H1 (cell line): ENCODE measurements around the gene PXT1. TPM values are rescaled to one million over a fixed set of nuclear protein-coding genes. Genes with fewer than 3 reads are reported as not detected.
A peak's percentile ranks its signal among the peaks of the same experiment; 100 is the strongest.
"Not testable (repeated sequence)": the region's sequence is repeated elsewhere in the genome, so short reads cannot be mapped to it uniquely, and the experiment has no call there.

Experiments used
- CTCF ChIA-PET: fragments of 300-600 bp; sonication (Branson Sonifier 250); formaldehyde crosslinking; loops from one replicate; lab custom pipeline; 2021; ENCODE audit not compliant: partially characterized antibody; lab: Charles Lee
- POLR2A ChIA-PET: fragments of 300-600 bp; sonication (Branson Sonifier 250); formaldehyde crosslinking; loops from one replicate; lab custom pipeline; 2021; ENCODE audit warnings: inconsistent platforms; ENCODE audit not compliant: partially characterized antibody; lab: Charles Lee
- DNase-seq, 2 experiments: peaks; one replicate each; pipeline versions ENCODE4 v3.0.0 to v3.0.0-alpha.2; 2010 to 2022; ENCODE audit warnings: low spot score in 2 of 2, low read depth in 1 of 2, mixed read lengths in 1 of 2
- FAIRE-seq: peaks from 2 replicates; lab custom pipeline; 2011; peaks lifted over from hg19 to GRCh38; lab: Jason Lieb, UNC
- H2AFZ ChIP-seq: 2 replicates; pipeline ENCODE4 v1.8.1; 2012; ENCODE audit warnings: low read length, inconsistent platforms
- H2AK5ac ChIP-seq: 2 replicates; pipeline ENCODE4 v1.6.1; 2013; ENCODE audit warnings: low read depth, low read length
- H2BK120ac ChIP-seq: replicated peaks from 2 replicates; pipeline ENCODE3; 2013; ENCODE audit warnings: low read depth, low read length, inconsistent platforms
- H2BK12ac ChIP-seq: 2 replicates; pipeline ENCODE4 v1.6.1; 2013; ENCODE audit warnings: low read depth, low read length
- H2BK15ac ChIP-seq: 2 replicates; pipeline ENCODE4 v1.6.1; 2013; ENCODE audit warnings: low read length
- H2BK20ac ChIP-seq: 2 replicates; pipeline ENCODE4 v1.6.1; 2013; ENCODE audit warnings: low read length
- H2BK5ac ChIP-seq: 2 replicates; pipeline ENCODE4 v1.6.1; 2013; ENCODE audit warnings: low read depth, low read length
- H3K14ac ChIP-seq: 2 replicates; pipeline ENCODE4 v1.6.1; 2013; ENCODE audit warnings: inconsistent platforms; ENCODE audit not compliant: insufficient read length
- H3K18ac ChIP-seq: 2 replicates; pipeline ENCODE4 v1.6.1; 2013; ENCODE audit warnings: low read length; ENCODE audit errors: extremely low read depth
- H3K23ac ChIP-seq: 2 replicates; pipeline ENCODE4 v1.6.1; 2013; ENCODE audit warnings: inconsistent platforms; ENCODE audit not compliant: insufficient read length
- H3K23me2 ChIP-seq: 2 replicates; pipeline ENCODE4 v1.6.1; 2013; ENCODE audit warnings: low read depth, low read length
- H3K27ac ChIP-seq: 2 replicates; pipeline ENCODE4 v1.6.1; 2011; ENCODE audit warnings: low read depth, low read length, inconsistent platforms
- H3K27me3 ChIP-seq, 4 experiments: replicated peaks in 1 of 4; 1 replicate in 1 of 4; 2 replicates in 3 of 4; pipeline versions ENCODE4 v1.6.1 to v1.8.1; 2011 to 2013; ENCODE audit warnings: low read length in 3 of 4, mild to moderate bottlenecking in 3 of 4, inconsistent platforms in 2 of 4, mixed read lengths in 2 of 4, moderate library complexity in 1 of 4; ENCODE audit not compliant: control insufficient read depth in 3 of 4, insufficient read depth in 3 of 4; ENCODE audit errors: extremely low read depth in 1 of 4
- H3K36me3 ChIP-seq, 4 experiments: 2 replicates each; pipeline versions ENCODE4 v1.6.1 to v1.8.1; 2011 to 2013; ENCODE audit warnings: mild to moderate bottlenecking in 4 of 4, low read length in 3 of 4, moderate library complexity in 2 of 4, control low read depth in 1 of 4, inconsistent platforms in 1 of 4; ENCODE audit not compliant: insufficient read depth in 4 of 4, control insufficient read depth in 2 of 4
- H3K4ac ChIP-seq: replicated peaks from 2 replicates; pipeline ENCODE3; 2013; ENCODE audit warnings: low read length, low read depth, mixed read lengths, inconsistent platforms; ENCODE audit not compliant: insufficient read length
- H3K4me1 ChIP-seq, 4 experiments: replicated peaks in 1 of 4; 1 replicate in 1 of 4; 2 replicates in 3 of 4; pipeline versions ENCODE4 v1.6.1 to v1.8.1; 2011 to 2013; ENCODE audit warnings: low read length in 3 of 4, inconsistent platforms in 2 of 4, mixed read lengths in 1 of 4; ENCODE audit not compliant: insufficient read depth in 4 of 4, control insufficient read depth in 3 of 4
- H3K4me2 ChIP-seq, 2 experiments: 2 replicates each; pipeline versions ENCODE4 v1.6.1 to v1.8.1; 2011 to 2013; ENCODE audit warnings: low read depth in 2 of 2, low read length in 2 of 2, control low read depth in 1 of 2, inconsistent platforms in 1 of 2, mild to moderate bottlenecking in 1 of 2; ENCODE audit not compliant: insufficient read depth in 1 of 2
- H3K4me3 ChIP-seq, 4 experiments: fragments of 200-600, 300-600 bp in 1 of 4; sonication (generic), shearing (Covaris generic), sonication (Bioruptor Twin) in 1 of 4; 2 replicates each; pipeline versions ENCODE4 v1.5.1 to v1.8.1; 2011 to 2016; ENCODE audit warnings: low read length in 4 of 4, low read depth in 3 of 4, control low read depth in 2 of 4, inconsistent platforms in 2 of 4, mild to moderate bottlenecking in 2 of 4, mixed read lengths in 1 of 4, moderate library complexity in 1 of 4; ENCODE audit not compliant: insufficient read depth in 2 of 4; ENCODE audit errors: extremely low read depth in 1 of 4
- H3K56ac ChIP-seq: replicated peaks from 2 replicates; pipeline ENCODE3; 2013; ENCODE audit warnings: low read depth, mild to moderate bottlenecking, mixed read lengths, low read length, inconsistent platforms; ENCODE audit not compliant: insufficient read length
- H3K79me1 ChIP-seq: 2 replicates; pipeline ENCODE4 v1.6.1; 2013; ENCODE audit warnings: low read depth, low read length, control low read depth
- H3K79me2 ChIP-seq, 2 experiments: 2 replicates each; pipeline versions ENCODE4 v1.6.1 to v1.8.1; 2012 to 2013; ENCODE audit warnings: low read length in 2 of 2, mild to moderate bottlenecking in 2 of 2, inconsistent platforms in 1 of 2; ENCODE audit not compliant: insufficient read depth in 2 of 2, control insufficient read depth in 1 of 2
- H3K9ac ChIP-seq, 4 experiments: replicated peaks in 1 of 4; 1 replicate in 1 of 4; 2 replicates in 3 of 4; pipeline versions ENCODE4 v1.6.1 to v1.8.1; 2011 to 2013; ENCODE audit warnings: low read depth in 3 of 4, low read length in 3 of 4, control low read depth in 2 of 4, mild to moderate bottlenecking in 2 of 4, moderate library complexity in 2 of 4, inconsistent platforms in 1 of 4; ENCODE audit errors: extremely low read depth in 1 of 4
- H3K9me3 ChIP-seq, 2 experiments: 2 replicates each; pipeline versions ENCODE4 v1.6.1 to v1.8.1; 2012 to 2013; ENCODE audit warnings: mild to moderate bottlenecking in 2 of 2, moderate library complexity in 2 of 2, control low read depth in 1 of 2, inconsistent platforms in 1 of 2, low read depth in 1 of 2, low read length in 1 of 2, mixed read lengths in 1 of 2; ENCODE audit not compliant: insufficient read depth in 2 of 2
- H4K20me1 ChIP-seq, 2 experiments: replicated peaks in 1 of 2; 2 replicates each; pipeline versions ENCODE3 to v1.8.1; 2011 to 2013; ENCODE audit warnings: inconsistent platforms in 2 of 2, low read length in 2 of 2, mild to moderate bottlenecking in 1 of 2; ENCODE audit not compliant: insufficient read depth in 2 of 2, control insufficient read depth in 1 of 2
- H4K5ac ChIP-seq: 2 replicates; pipeline ENCODE4 v1.6.1; 2013; ENCODE audit warnings: low read length, low read depth, mixed read lengths, inconsistent platforms; ENCODE audit not compliant: insufficient read length
- H4K8ac ChIP-seq: 2 replicates; pipeline ENCODE4 v1.8.0; 2013; ENCODE audit warnings: mild to moderate bottlenecking, moderate library complexity, low read length, inconsistent platforms; ENCODE audit not compliant: insufficient read depth; ENCODE audit errors: extremely low read depth
- H4K91ac ChIP-seq: replicated peaks from 2 replicates; pipeline ENCODE3; 2013; ENCODE audit warnings: low read length, mixed read lengths, inconsistent platforms; ENCODE audit not compliant: insufficient read length
- WGBS, 2 experiments: shearing (Covaris generic) in 1 of 2; methylation state at CpG; one replicate each; pipeline versions ENCODE4 v1.1.6 to v1.1.7; 2013 to 2015; ENCODE audit warnings: low lambda C conversion rate in 2 of 2, mixed read lengths in 2 of 2, inconsistent platforms in 1 of 2, low coverage in 1 of 2, missing lambda C conversion rate in 1 of 2; ENCODE audit not compliant: insufficient replicate concordance in 2 of 2, insufficient coverage in 1 of 2, insufficient read length in 1 of 2; ENCODE audit errors: extremely low coverage in 1 of 2, missing lambda C conversion rate in 1 of 2; 5-methylcytosine and 5-hydroxymethylcytosine counted together
- polyA plus RNA-seq, 7 experiments: library from polyadenylated mRNA; depleted of rRNA in 3 of 7; stranded (reverse) in 5 of 7; unstranded in 2 of 7; fragments of >200 nt in 5 of 7; fragments of 200-250 nt in 2 of 7; gene quantifications; 1 replicate in 5 of 7; 2 replicates in 1 of 7; 4 replicates in 1 of 7; pipeline versions ENCODE4 v1.2.1 to v1.2.3, GENCODE V29; 2011 to 2013; ENCODE audit warnings: missing spikeins in 2 of 7, mixed read lengths in 2 of 7
- total RNA-seq: library from RNA; stranded (reverse); fragmentation: NEBNext Ultra II Directional; extraction: Animal tissue kit (Norgen Biotek cat#: 25700); gene quantifications from 2 replicates; pipeline ENCODE4 v1.2.1, GENCODE V29; 2021

PXT1 gene
- total and polyA plus RNA-seq, 2 of the 8 experiments (the other 6 are each of a cell fraction or from before 2014, with no cell fraction given), result 0.06 TPM; not detected in 1

GRCh38 chr6:36364061-36364635, 78.5 kb downstream of the PXT1 start:
- H3K14ac ChIP-seq, H2BK5ac ChIP-seq, DNase-seq, H3K27ac ChIP-seq, H3K23me2 ChIP-seq, H2BK15ac ChIP-seq, H3K23ac ChIP-seq, H3K56ac ChIP-seq, H4K8ac ChIP-seq, H3K4me1 ChIP-seq, H2AFZ ChIP-seq, H3K36me3 ChIP-seq, H3K4me3 ChIP-seq, H4K91ac ChIP-seq, H3K18ac ChIP-seq, H4K20me1 ChIP-seq, H2BK12ac ChIP-seq, H2BK20ac ChIP-seq, H2BK120ac ChIP-seq, H3K27me3 ChIP-seq, POLR2A ChIA-PET, H3K79me1 ChIP-seq, H3K9me3 ChIP-seq, H4K5ac ChIP-seq, H3K9ac ChIP-seq, H2AK5ac ChIP-seq, FAIRE-seq, H3K4me2 ChIP-seq, H3K4ac ChIP-seq, H3K79me2 ChIP-seq: not testable (repeated sequence)
- WGBS, 2 experiments, result 92% methylated on average over 20 of the region's 34 CpGs; no CpG with 5 or more reads in 1 of the 2 experiments
- CTCF ChIA-PET, result interaction anchor here (0.9 to 6.8 kb wide), 4 partner anchors 22 to 62 kb away, joined by 3 to 68 read pairs (median 35); no protein-coding TSS in a partner anchor

GRCh38 chr6:36363371-36363752, 79.3 kb downstream of the PXT1 start:
- H3K23ac ChIP-seq, H2BK5ac ChIP-seq, H3K79me1 ChIP-seq, FAIRE-seq, H2BK15ac ChIP-seq, H3K14ac ChIP-seq, H4K91ac ChIP-seq, H3K27me3 ChIP-seq, H3K4me2 ChIP-seq, H3K56ac ChIP-seq, H4K5ac ChIP-seq, H3K4ac ChIP-seq, H4K20me1 ChIP-seq, H3K4me3 ChIP-seq, DNase-seq, H2BK20ac ChIP-seq, H2AK5ac ChIP-seq, H3K9ac ChIP-seq, H3K36me3 ChIP-seq, H3K23me2 ChIP-seq, H2AFZ ChIP-seq, H3K9me3 ChIP-seq, H3K4me1 ChIP-seq, H3K27ac ChIP-seq, H2BK12ac ChIP-seq, H3K79me2 ChIP-seq, H3K18ac ChIP-seq, H2BK120ac ChIP-seq: not testable (repeated sequence)
- POLR2A ChIA-PET, result interaction anchor here (1.2 kb wide), 1 partner anchor 11 kb away, joined by 3 read pairs; no protein-coding TSS in a partner anchor
- peak overlapping the region; percentile 43; the same call in 1 of the 2 replicates for H4K8ac ChIP-seq
- CTCF ChIA-PET, result interaction anchor here (0.9 to 6.8 kb wide), 7 partner anchors 22 to 268 kb away, joined by 3 to 68 read pairs (median 4); no protein-coding TSS in a partner anchor
- 95% methylated on average over 11 of the region's 13 CpGs; no CpG with 5 or more reads in 1 of the 2 experiments for WGBS, 2 experiments
